HEK293 (cell line): ENCODE data around the gene CDC42EP3.

Experiments used
- CTCF ChIA-PET: fragments of 350-600 bp; formaldehyde crosslinking; extraction: SDS; loops from one replicate; lab custom pipeline; 2021; ENCODE audit warnings: antibody characterized with exemption; lab: Yijun Ruan, JAX
- POLR2A ChIA-PET: fragments of 300-600 bp; formaldehyde crosslinking; extraction: SDS; loops from one replicate; lab custom pipeline; 2020; ENCODE audit warnings: antibody characterized with exemption, inconsistent platforms; lab: Yijun Ruan, JAX
- H3K27ac ChIP-seq: fragments of 200-500 bp; sonication (Bioruptor generic); 2 replicates; pipeline ENCODE4 v1.5.1; 2014; ENCODE audit warnings: low read depth, low read length, control low read depth, inconsistent platforms; ENCODE audit errors: extremely low read depth
- H3K36me3 ChIP-seq, 2 experiments: fragments of 200-500 bp in 1 of 2; sonication (Bioruptor generic) in 1 of 2; 1 replicate in 1 of 2; 2 replicates in 1 of 2; pipeline ENCODE4 v1.5.1; 2014 to 2017; ENCODE audit warnings: inconsistent platforms in 2 of 2, low read length in 2 of 2; ENCODE audit not compliant: control insufficient read depth in 2 of 2, insufficient read depth in 1 of 2
- H3K4me1 ChIP-seq: fragments of 200-500 bp; sonication (Bioruptor generic); 2 replicates; pipeline ENCODE4 v1.5.1; 2014; ENCODE audit warnings: mild to moderate bottlenecking, low read length, inconsistent platforms; ENCODE audit not compliant: control insufficient read depth, insufficient read depth
- H3K4me3 ChIP-seq: 2 replicates; pipeline ENCODE4 v1.5.1; 2011; ENCODE audit warnings: low read depth, mild to moderate bottlenecking, control low read depth, low read length, moderate library complexity
- H3K9me3 ChIP-seq: fragments of 200-500 bp; sonication (Bioruptor generic); 2 replicates; pipeline ENCODE4 v1.5.1; 2014; ENCODE audit warnings: low read depth, low read length, inconsistent platforms; ENCODE audit not compliant: control insufficient read depth, insufficient read depth
- FEZF1 ChIP-seq: fragments of 450-650 bp; formaldehyde crosslinking; IDR thresholded peaks from 2 replicates; pipeline ENCODE4 v1.5.1; 2016; ENCODE audit warnings: missing biosample characterization, missing genetic modification characterization
- HOXC10 ChIP-seq: sonication (generic); formaldehyde crosslinking; IDR thresholded peaks from 2 replicates; pipeline ENCODE4 v1.8.1; 2023; ENCODE audit warnings: mild to moderate bottlenecking, missing genetic modification reagents
- KLF9 ChIP-seq: fragments of 450-650 bp; formaldehyde crosslinking; IDR thresholded peaks from 2 replicates; pipeline ENCODE4 v1.5.1; 2016; ENCODE audit warnings: missing biosample characterization, missing genetic modification characterization, low read depth
- REPIN1 ChIP-seq: fragments of 450-650 bp; formaldehyde crosslinking; IDR thresholded peaks from 2 replicates; pipeline ENCODE4 v1.5.1; 2017; ENCODE audit warnings: missing biosample characterization, missing genetic modification characterization, low read depth
- SALL2 ChIP-seq: fragments of 450-650 bp; formaldehyde crosslinking; IDR thresholded peaks from 2 replicates; pipeline ENCODE4 v1.5.0; 2017; ENCODE audit warnings: missing biosample characterization, mild to moderate bottlenecking, missing genetic modification characterization, borderline replicate concordance
- SP7 ChIP-seq: fragments of 450-650 bp; formaldehyde crosslinking; IDR thresholded peaks from 2 replicates; pipeline ENCODE4 v1.5.1; 2016; ENCODE audit warnings: missing biosample characterization, missing genetic modification characterization
- ZBTB17 ChIP-seq: fragments of 450-650 bp; formaldehyde crosslinking; IDR thresholded peaks from 2 replicates; pipeline ENCODE4 v1.5.1; 2016; ENCODE audit warnings: missing biosample characterization, missing genetic modification characterization
- ZBTB48 ChIP-seq: fragments of 450-650 bp; formaldehyde crosslinking; IDR thresholded peaks from 2 replicates; pipeline ENCODE4 v1.5.1; 2016; ENCODE audit warnings: missing biosample characterization, missing genetic modification characterization
- ZBTB7A ChIP-seq: fragments of 450-650 bp; formaldehyde crosslinking; IDR thresholded peaks from 2 replicates; pipeline ENCODE4 v1.5.1; 2016; ENCODE audit warnings: low read depth, missing biosample characterization, missing genetic modification characterization
- ZFP41 ChIP-seq: fragments of 450-650 bp; formaldehyde crosslinking; IDR thresholded peaks from 2 replicates; pipeline ENCODE4 v1.5.1; 2016; ENCODE audit warnings: missing biosample characterization, missing genetic modification characterization, borderline replicate concordance
- ZNF10 ChIP-seq: fragments of 450-650 bp; formaldehyde crosslinking; IDR thresholded peaks from 2 replicates; pipeline ENCODE4 v1.5.1; 2017; ENCODE audit warnings: missing biosample characterization, missing genetic modification characterization
- ZNF114 ChIP-seq: fragments of 450-650 bp; formaldehyde crosslinking; IDR thresholded peaks from 2 replicates; pipeline ENCODE4 v1.5.0; 2017; ENCODE audit warnings: missing biosample characterization, missing genetic modification characterization
- ZNF140 ChIP-seq: fragments of 450-650 bp; formaldehyde crosslinking; IDR thresholded peaks from 2 replicates; pipeline ENCODE4 v1.5.1; 2016; ENCODE audit warnings: missing biosample characterization, missing genetic modification characterization
- ZNF211 ChIP-seq: fragments of 450-650 bp; formaldehyde crosslinking; IDR thresholded peaks from 2 replicates; pipeline ENCODE4 v1.5.1; 2016; ENCODE audit warnings: low read depth, missing biosample characterization, missing genetic modification characterization
- ZNF214 ChIP-seq: fragments of 450-650 bp; formaldehyde crosslinking; IDR thresholded peaks from 2 replicates; pipeline ENCODE4 v1.5.1; 2017; ENCODE audit warnings: missing biosample characterization, mild to moderate bottlenecking, missing genetic modification characterization, borderline replicate concordance
- ZNF292 ChIP-seq: fragments of 450-650 bp; formaldehyde crosslinking; IDR thresholded peaks from 2 replicates; pipeline ENCODE4 v1.5.1; 2016; ENCODE audit warnings: low read depth, missing biosample characterization, missing genetic modification characterization, borderline replicate concordance
- ZNF394 ChIP-seq: fragments of 450-650 bp; formaldehyde crosslinking; IDR thresholded peaks from 2 replicates; pipeline ENCODE4 v1.5.1; 2016; ENCODE audit warnings: missing biosample characterization, missing genetic modification characterization, mild to moderate bottlenecking, moderate library complexity, borderline replicate concordance
- ZNF423 ChIP-seq: fragments of 450-650 bp; formaldehyde crosslinking; IDR thresholded peaks from 2 replicates; pipeline ENCODE4 v1.5.1; 2016; ENCODE audit warnings: missing biosample characterization, missing genetic modification characterization
- ZNF426 ChIP-seq: fragments of 450-650 bp; formaldehyde crosslinking; IDR thresholded peaks from 2 replicates; pipeline ENCODE4 v1.5.1; 2017; ENCODE audit warnings: missing biosample characterization, missing genetic modification characterization, mild to moderate bottlenecking, inconsistent platforms, moderate library complexity
- ZNF660 ChIP-seq: fragments of 450-650 bp; IDR thresholded peaks from 2 replicates; pipeline ENCODE4 v1.5.1; 2018; ENCODE audit warnings: missing biosample characterization, mild to moderate bottlenecking, missing genetic modification characterization
- ZNF785 ChIP-seq: fragments of 450-650 bp; formaldehyde crosslinking; IDR thresholded peaks from 2 replicates; pipeline ENCODE4 v1.5.1; 2016; ENCODE audit warnings: missing biosample characterization, missing genetic modification characterization
- ZNF830 ChIP-seq: fragments of 450-650 bp; IDR thresholded peaks from 2 replicates; pipeline ENCODE4 v1.5.0; 2018; ENCODE audit warnings: missing biosample characterization, missing genetic modification characterization, low read depth, mild to moderate bottlenecking, moderate library complexity
- TF ChIP-seq, protein P1 (sequence below): fragments of 450-650 bp; formaldehyde crosslinking; IDR thresholded peaks from 2 replicates; pipeline ENCODE4 v1.5.1; 2016; ENCODE audit warnings: missing biosample characterization, missing genetic modification characterization
- TF ChIP-seq, protein P2 (sequence below): fragments of 450-650 bp; formaldehyde crosslinking; IDR thresholded peaks from 2 replicates; pipeline ENCODE4 v1.5.1; 2017; ENCODE audit warnings: missing biosample characterization, missing genetic modification characterization
- TF ChIP-seq, protein P3 (sequence below): fragments of 450-650 bp; IDR thresholded peaks from 2 replicates; pipeline ENCODE4 v1.5.1; 2018; ENCODE audit warnings: missing biosample characterization, missing genetic modification characterization
- TF ChIP-seq, protein P4 (sequence below): fragments of 450-650 bp; formaldehyde crosslinking; IDR thresholded peaks from 2 replicates; pipeline ENCODE4 v1.5.1; 2016; ENCODE audit warnings: missing biosample characterization, missing genetic modification characterization
- TF ChIP-seq, protein P5 (sequence below): sonication (generic); formaldehyde crosslinking; IDR thresholded peaks from 2 replicates; pipeline ENCODE4 v1.8.1; 2022; ENCODE audit warnings: mild to moderate bottlenecking, moderate library complexity, missing genetic modification reagents
- TF ChIP-seq, protein P6 (sequence below): fragments of 450-650 bp; formaldehyde crosslinking; IDR thresholded peaks from 2 replicates; pipeline ENCODE4 v1.5.1; 2016; ENCODE audit warnings: missing biosample characterization, missing genetic modification characterization

CDC42EP3 gene

DNA sequence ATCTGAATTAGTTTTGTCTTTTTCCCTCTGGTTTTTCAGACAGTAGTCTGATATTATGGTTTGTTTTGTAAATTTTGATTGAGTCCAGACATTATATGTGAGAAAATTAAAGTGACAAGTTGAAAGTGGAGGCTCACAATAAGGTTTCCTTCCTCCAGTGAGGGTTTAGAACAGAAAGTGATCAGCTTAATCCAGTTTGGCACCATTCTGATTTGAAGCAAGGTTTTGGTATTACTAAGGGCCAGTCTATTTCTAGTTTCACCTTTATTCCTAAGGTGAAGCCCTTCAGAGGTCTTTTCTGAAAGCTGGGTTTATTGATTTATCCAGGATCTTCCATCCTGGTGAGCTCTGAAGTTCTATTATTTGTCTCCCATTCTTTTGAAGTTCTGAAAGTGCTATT, 68.7 kb downstream of the CDC42EP3 start:
- Histone ChIP-seq H3K9me3 (no peaks in the 10 kb centered on the region), H3K27ac (no peak overlapping the region), H3K4me3 (no peak overlapping the region), H3K36me3 (no peaks in the 10 kb centered on the region), H3K4me1 (peaks cover 3% of the 10 kb centered on the region; the same call in 1 of the 2 replicates)
- no peak for TF ChIP-seq ZBTB48
- no peak for TF ChIP-seq ZNF10 (tag by site-specific recombination)
- no peak for TF ChIP-seq ZNF785
- no peak for TF ChIP-seq ZNF423 (tag by site-specific recombination)
- TF ChIP-seq SALL2 (tag by site-specific recombination) = no peak
- TF ChIP-seq REPIN1 (tag by site-specific recombination) = no peak
- no peak for TF ChIP-seq ZNF292 (tag by site-specific recombination)
- TF ChIP-seq, protein P1, sequence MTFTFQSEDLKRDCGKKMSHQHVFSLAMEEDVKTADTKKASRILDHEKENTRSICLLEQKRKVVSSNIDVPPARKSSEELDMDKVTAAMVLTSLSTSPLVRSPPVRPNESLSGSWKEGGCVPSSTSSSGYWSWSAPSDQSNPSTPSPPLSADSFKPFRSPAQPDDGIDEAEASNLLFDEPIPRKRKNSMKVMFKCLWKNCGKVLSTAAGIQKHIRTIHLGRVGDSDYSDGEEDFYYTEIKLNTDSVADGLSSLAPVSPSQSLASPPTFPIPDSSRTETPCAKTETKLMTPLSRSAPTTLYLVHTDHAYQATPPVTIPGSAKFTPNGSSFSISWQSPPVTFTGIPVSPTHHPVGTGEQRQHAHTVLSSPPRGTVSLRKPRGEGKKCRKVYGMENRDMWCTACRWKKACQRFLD = no peak
- no peak for TF ChIP-seq ZNF660
- TF ChIP-seq, protein P2, sequence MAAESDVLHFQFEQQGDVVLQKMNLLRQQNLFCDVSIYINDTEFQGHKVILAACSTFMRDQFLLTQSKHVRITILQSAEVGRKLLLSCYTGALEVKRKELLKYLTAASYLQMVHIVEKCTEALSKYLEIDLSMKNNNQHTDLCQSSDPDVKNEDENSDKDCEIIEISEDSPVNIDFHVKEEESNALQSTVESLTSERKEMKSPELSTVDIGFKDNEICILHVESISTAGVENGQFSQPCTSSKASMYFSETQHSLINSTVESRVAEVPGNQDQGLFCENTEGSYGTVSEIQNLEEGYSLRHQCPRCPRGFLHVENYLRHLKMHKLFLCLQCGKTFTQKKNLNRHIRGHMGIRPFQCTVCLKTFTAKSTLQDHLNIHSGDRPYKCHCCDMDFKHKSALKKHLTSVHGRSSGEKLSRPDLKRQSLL (tag by site-specific recombination) = no peak
- no peak for TF ChIP-seq ZNF114 (tag by site-specific recombination)
- TF ChIP-seq, protein P3, sequence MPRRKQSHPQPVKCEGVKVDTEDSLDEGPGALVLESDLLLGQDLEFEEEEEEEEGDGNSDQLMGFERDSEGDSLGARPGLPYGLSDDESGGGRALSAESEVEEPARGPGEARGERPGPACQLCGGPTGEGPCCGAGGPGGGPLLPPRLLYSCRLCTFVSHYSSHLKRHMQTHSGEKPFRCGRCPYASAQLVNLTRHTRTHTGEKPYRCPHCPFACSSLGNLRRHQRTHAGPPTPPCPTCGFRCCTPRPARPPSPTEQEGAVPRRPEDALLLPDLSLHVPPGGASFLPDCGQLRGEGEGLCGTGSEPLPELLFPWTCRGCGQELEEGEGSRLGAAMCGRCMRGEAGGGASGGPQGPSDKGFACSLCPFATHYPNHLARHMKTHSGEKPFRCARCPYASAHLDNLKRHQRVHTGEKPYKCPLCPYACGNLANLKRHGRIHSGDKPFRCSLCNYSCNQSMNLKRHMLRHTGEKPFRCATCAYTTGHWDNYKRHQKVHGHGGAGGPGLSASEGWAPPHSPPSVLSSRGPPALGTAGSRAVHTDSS (tag by site-specific recombination) = no peak
- TF ChIP-seq ZNF140 (tag by site-specific recombination) = no peak
- no peak for TF ChIP-seq ZNF394
- no peak for TF ChIP-seq ZFP41
- POLR2A ChIA-PET = no interaction called here
- CTCF ChIA-PET = interaction anchor here (0.7 kb wide), 1 partner anchor 13 kb away, joined by 4 read pairs; no protein-coding TSS in a partner anchor

DNA sequence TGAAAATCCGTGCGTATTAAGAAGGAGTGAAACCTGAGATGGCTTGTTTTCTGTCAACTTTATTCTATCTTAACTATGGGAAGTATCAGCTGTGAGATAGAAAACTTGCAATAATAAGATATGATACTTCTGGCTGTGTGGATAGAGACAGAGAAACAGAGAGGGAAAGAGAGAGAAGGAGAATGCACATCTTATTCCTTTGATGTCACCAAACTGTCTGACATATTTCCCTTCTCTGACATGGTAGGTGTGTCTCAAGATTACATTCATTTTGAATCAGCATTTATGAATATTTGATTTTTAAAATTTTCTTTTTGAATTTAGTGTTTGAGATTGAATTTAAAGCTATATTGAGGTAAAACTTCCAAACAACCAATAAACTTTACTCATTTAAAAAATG, 69.4 kb downstream of the CDC42EP3 start:
- POLR2A ChIA-PET = no interaction called here
- no peak overlapping the region for H3K4me3 ChIP-seq
- no peak overlapping the region for H3K27ac ChIP-seq
- H3K4me1 ChIP-seq = peaks cover 3% of the 10 kb centered on the region; the same call in 1 of the 2 replicates
- CTCF ChIA-PET = no interaction called here
- no peaks in the 10 kb centered on the region for H3K9me3 ChIP-seq
- no peaks in the 10 kb centered on the region for H3K36me3 ChIP-seq
- TF ChIP-seq ZNF211 = no peak
- no peak for TF ChIP-seq HOXC10 (CRISPR knock-in tag)
- TF ChIP-seq, protein P4, sequence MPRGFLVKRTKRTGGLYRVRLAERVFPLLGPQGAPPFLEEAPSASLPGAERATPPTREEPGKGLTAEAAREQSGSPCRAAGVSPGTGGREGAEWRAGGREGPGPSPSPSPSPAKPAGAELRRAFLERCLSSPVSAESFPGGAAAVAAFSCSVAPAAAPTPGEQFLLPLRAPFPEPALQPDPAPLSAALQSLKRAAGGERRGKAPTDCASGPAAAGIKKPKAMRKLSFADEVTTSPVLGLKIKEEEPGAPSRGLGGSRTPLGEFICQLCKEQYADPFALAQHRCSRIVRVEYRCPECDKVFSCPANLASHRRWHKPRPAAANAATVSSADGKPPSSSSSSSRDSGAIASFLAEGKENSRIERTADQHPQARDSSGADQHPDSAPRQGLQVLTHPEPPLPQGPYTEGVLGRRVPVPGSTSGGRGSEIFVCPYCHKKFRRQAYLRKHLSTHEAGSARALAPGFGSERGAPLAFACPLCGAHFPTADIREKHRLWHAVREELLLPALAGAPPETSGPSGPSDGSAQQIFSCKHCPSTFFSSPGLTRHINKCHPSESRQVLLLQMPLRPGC (tag by site-specific recombination) = no peak
- TF ChIP-seq ZBTB7A (tag by site-specific recombination) = no peak
- no peak for TF ChIP-seq KLF9 (tag by site-specific recombination)
- no peak for TF ChIP-seq SP7 (tag by site-specific recombination)
- no peak for TF ChIP-seq ZBTB17
- no peak for TF ChIP-seq ZNF214
- no peak for TF ChIP-seq ZNF426 (tag by site-specific recombination)
- no peak for TF ChIP-seq FEZF1 (tag by site-specific recombination)
- TF ChIP-seq, protein P5, sequence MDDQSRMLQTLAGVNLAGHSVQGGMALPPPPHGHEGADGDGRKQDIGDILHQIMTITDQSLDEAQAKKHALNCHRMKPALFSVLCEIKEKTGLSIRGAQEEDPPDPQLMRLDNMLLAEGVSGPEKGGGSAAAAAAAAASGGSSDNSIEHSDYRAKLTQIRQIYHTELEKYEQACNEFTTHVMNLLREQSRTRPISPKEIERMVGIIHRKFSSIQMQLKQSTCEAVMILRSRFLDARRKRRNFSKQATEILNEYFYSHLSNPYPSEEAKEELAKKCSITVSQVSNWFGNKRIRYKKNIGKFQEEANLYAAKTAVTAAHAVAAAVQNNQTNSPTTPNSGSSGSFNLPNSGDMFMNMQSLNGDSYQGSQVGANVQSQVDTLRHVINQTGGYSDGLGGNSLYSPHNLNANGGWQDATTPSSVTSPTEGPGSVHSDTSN (CRISPR knock-in tag) = no peak
- TF ChIP-seq ZNF830 = no peak
- TF ChIP-seq, protein P6, sequence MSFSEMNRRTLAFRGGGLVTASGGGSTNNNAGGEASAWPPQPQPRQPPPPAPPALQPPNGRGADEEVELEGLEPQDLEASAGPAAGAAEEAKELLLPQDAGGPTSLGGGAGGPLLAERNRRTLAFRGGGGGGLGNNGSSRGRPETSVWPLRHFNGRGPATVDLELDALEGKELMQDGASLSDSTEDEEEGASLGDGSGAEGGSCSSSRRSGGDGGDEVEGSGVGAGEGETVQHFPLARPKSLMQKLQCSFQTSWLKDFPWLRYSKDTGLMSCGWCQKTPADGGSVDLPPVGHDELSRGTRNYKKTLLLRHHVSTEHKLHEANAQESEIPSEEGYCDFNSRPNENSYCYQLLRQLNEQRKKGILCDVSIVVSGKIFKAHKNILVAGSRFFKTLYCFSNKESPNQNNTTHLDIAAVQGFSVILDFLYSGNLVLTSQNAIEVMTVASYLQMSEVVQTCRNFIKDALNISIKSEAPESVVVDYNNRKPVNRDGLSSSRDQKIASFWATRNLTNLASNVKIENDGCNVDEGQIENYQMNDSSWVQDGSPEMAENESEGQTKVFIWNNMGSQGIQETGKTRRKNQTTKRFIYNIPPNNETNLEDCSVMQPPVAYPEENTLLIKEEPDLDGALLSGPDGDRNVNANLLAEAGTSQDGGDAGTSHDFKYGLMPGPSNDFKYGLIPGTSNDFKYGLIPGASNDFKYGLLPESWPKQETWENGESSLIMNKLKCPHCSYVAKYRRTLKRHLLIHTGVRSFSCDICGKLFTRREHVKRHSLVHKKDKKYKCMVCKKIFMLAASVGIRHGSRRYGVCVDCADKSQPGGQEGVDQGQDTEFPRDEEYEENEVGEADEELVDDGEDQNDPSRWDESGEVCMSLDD (tag by site-specific recombination) = no peak
